ENCODE results near the gene QRFP.

The QRFP gene

GRCh38 chr9:130845901-130846481 lies 50.6 kb downstream of the QRFP start:
- DNase-seq, result no peak

GRCh38 chr9:130845254-130845653 lies 51.4 kb downstream of the QRFP start:
- no peak for DNase-seq

GRCh38 chr9:130844044-130844451 lies 52.6 kb downstream of the QRFP start:
- DNase-seq, result no peak

- DNase-seq, result no peak
These were observed 53.3 kb downstream of the QRFP start for GRCh38 chr9:130843049-130843908.
